ENCODE measurements around the gene TXNDC5.

Gene TXNDC5

GRCh38 chr6:7848229-7848628, 62.4 kb downstream of the TXNDC5 start:
- no peak for DNase-seq

GRCh38 chr6:7846966-7847818, 63.4 kb downstream of the TXNDC5 start:
- no peak for DNase-seq

- no peak for DNase-seq
Measured at GRCh38 chr6:7841781-7842468, 68.7 kb downstream of the TXNDC5 start.

- no peak for DNase-seq
Measured at GRCh38 chr6:7836371-7837026, 74.1 kb downstream of the TXNDC5 start.

GRCh38 chr6:7833751-7834070, 76.9 kb downstream of the TXNDC5 start:
- DNase-seq: no peak

GRCh38 chr6:7832904-7833750, 77.5 kb downstream of the TXNDC5 start:
- DNase-seq: no peak
